ENCODE data around the gene DNAH3. TPM values are rescaled to one million over a fixed set of nuclear protein-coding genes. Genes with fewer than 3 reads are reported as not detected.

The DNAH3 gene
- total RNA-seq, 5 donors from 2014 or later (not counting 1 experiment from before 2014, with no cell fraction given) = not detected

DNA sequence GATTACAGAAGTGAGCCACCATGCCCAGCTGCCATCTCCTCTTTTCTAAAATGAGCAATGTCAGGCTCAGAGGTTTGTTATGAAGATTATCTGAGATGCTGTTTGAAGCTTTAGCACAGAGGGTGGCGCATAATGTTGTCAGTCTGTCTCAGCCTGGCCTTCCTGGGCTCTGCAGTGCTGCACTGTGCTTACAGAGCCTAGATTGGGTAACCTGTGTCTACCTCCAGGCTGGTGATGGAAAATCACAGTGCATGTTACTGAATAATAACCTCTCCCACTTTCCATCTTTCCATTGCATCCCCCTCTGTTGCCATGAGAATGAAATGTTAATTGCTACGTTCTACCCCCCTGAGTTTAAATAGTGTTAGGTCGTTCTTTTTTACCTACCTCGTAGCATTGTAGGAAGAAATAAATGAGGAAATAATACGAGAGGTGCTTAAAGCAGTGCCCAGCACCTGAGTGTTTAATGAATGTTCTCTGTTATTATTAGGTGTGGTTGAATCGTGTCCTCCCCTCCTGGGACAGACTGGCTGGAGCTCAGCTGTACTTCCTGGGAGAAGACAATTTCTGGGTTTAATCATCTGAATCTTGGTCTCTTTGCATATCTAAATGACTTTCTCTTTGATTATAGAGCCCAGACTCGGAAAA, 14.0 kb upstream of the DNAH3 start:
- H3K9me3 Mint-ChIP-seq = no peaks in the 10 kb centered on the region
- peaks cover 0 to 2% of the 10 kb centered on the region in 2 experiments for H3K4me1 ChIP-seq (ENCODE audit: control insufficient read depth in 1 of 2, extremely low read depth in 1 of 2, insufficient read depth in 2 of 2, low read length in 2 of 2)
- no peak overlapping the region for H3K27ac Mint-ChIP-seq
- no peaks in the 10 kb centered on the region for H3K27me3 Mint-ChIP-seq
- H3K27me3 ChIP-seq (replicated peaks in 1 of 2; ENCODE audit: control insufficient read depth in 2 of 2, extremely low read depth in 1 of 2, insufficient read depth in 2 of 2, low read length in 1 of 2) = no peaks in the 10 kb centered on the region
- no peak overlapping the region for H3K27ac ChIP-seq (ENCODE audit: low read length)
- WGBS (ENCODE audit: insufficient coverage) = 98% methylated on average over 6 of the region's 7 CpGs
- no peak for DNase-seq
- H3K4me3 Mint-ChIP-seq = no peak overlapping the region
- POLR2A ChIA-PET = no interaction called here
- peaks cover 9 to 17% (median 9%) of the 10 kb centered on the region in 3 donors for H3K4me1 Mint-ChIP-seq
- no peak for ATAC-seq (replicated peaks in 1 of 4)
- peaks cover 38% of the 10 kb centered on the region for H3K36me3 Mint-ChIP-seq
- CTCF ChIA-PET = no interaction called here
- H3K4me3 ChIP-seq (ENCODE audit: control insufficient read depth in 1 of 2, extremely low read depth in 1 of 2, low read length in 1 of 2) = no peak overlapping the region
- H3K9me3 ChIP-seq = no peaks in the 10 kb centered on the region
- H3K36me3 ChIP-seq (ENCODE audit: control insufficient read depth in 2 of 2, extremely low read depth in 1 of 2, insufficient read depth in 1 of 2, low read length in 1 of 2) = peaks cover 11 to 15% of the 10 kb centered on the region in 2 donors

DNA sequence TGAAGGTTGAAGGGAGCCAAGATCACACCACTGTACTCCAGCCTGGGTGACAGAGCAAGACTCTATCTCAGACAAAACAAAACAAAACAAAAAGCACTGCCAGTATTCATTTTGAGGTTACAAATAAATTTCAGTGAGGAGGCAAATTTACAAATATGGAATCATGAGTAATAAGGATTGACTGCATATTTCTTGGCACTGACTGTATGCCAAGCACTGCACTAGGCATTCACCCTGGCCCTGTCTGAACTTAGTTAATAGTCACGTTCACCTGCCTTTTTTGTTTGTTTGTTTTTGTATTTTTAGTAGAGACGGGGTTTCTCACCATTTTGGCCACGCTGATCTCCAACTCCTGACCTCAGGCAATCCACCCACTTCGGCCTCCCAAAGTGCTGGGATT, 12.9 kb upstream of the DNAH3 start:
- ATAC-seq (replicated peaks in 1 of 4) (no peak), DNase-seq (no peak)
- Mint-ChIP-seq H3K36me3 (peaks cover 35% of the 10 kb centered on the region), H3K4me3 (no peak overlapping the region), H3K4me1 (peaks cover 18 to 27% (median 18%) of the 10 kb centered on the region in 3 donors), H3K9me3 (no peaks in the 10 kb centered on the region), H3K27ac (no peak overlapping the region), H3K27me3 (no peaks in the 10 kb centered on the region)
- H3K36me3 ChIP-seq (ENCODE audit: control insufficient read depth in 2 of 2, extremely low read depth in 1 of 2, insufficient read depth in 1 of 2, low read length in 1 of 2) = peaks cover 11 to 15% of the 10 kb centered on the region in 2 donors
- ChIA-PET POLR2A (no interaction called here), CTCF (no interaction called here)
- no peak overlapping the region for H3K27ac ChIP-seq (ENCODE audit: low read length)
- no CpG with 5 or more reads among the region's 4 CpGs for WGBS (ENCODE audit: insufficient coverage)
- H3K27me3 ChIP-seq (replicated peaks in 1 of 2; ENCODE audit: control insufficient read depth in 2 of 2, extremely low read depth in 1 of 2, insufficient read depth in 2 of 2, low read length in 1 of 2) = no peaks in the 10 kb centered on the region
- H3K4me1 ChIP-seq (ENCODE audit: control insufficient read depth in 1 of 2, extremely low read depth in 1 of 2, insufficient read depth in 2 of 2, low read length in 2 of 2) = peaks cover 0 to 10% of the 10 kb centered on the region in 2 experiments
- no peak overlapping the region for H3K4me3 ChIP-seq (ENCODE audit: control insufficient read depth in 1 of 2, extremely low read depth in 1 of 2, low read length in 1 of 2)
- no peaks in the 10 kb centered on the region for H3K9me3 ChIP-seq

DNA sequence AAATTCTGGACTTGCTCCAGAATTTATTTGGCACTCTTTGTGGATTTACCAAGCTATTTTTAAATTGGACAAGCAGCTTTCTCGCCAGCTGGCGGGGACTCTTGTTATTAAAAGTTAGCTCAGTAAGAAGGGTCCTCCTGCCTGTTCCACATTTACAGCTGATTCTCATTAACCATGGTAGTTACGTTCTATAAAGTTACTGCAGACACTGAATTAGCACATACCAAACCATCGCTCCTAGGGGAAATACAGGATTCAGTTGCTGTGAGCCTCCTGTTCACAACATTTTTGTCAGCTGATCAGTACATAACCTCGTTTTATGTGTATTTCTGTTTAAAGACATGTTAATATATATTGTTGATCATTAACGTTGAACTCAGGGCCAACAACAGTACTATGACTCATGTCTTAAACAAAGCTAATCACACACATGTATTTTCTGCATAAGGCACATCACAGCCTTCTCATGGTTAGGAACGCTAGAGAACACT, 12.1 kb upstream of the DNAH3 start:
- POLR2A ChIA-PET = interaction anchor here in 1 of 2 donors (0.6 kb wide), 1 partner anchor 11 kb away, joined by 7 read pairs; no protein-coding TSS in a partner anchor
- 71% methylated on average over 1 of the region's 7 CpGs for WGBS (ENCODE audit: insufficient coverage)
- ATAC-seq (replicated peaks in 1 of 4) (no peak), DNase-seq (no peak)
- no peaks in the 10 kb centered on the region for H3K9me3 ChIP-seq
- H3K4me1 ChIP-seq (ENCODE audit: control insufficient read depth in 1 of 2, extremely low read depth in 1 of 2, insufficient read depth in 2 of 2, low read length in 2 of 2) = peaks cover 5 to 16% of the 10 kb centered on the region in 2 experiments
- no peaks in the 10 kb centered on the region for H3K27me3 ChIP-seq (replicated peaks in 1 of 2; ENCODE audit: control insufficient read depth in 2 of 2, extremely low read depth in 1 of 2, insufficient read depth in 2 of 2, low read length in 1 of 2)
- no peak overlapping the region for H3K4me3 ChIP-seq (ENCODE audit: control insufficient read depth in 1 of 2, extremely low read depth in 1 of 2, low read length in 1 of 2)
- H3K27ac Mint-ChIP-seq = no peak overlapping the region
- peaks cover 11 to 15% of the 10 kb centered on the region in 2 donors for H3K36me3 ChIP-seq (ENCODE audit: control insufficient read depth in 2 of 2, extremely low read depth in 1 of 2, insufficient read depth in 1 of 2, low read length in 1 of 2)
- H3K27ac ChIP-seq (ENCODE audit: low read length) = no peak overlapping the region
- peaks cover 24 to 34% (median 25%) of the 10 kb centered on the region in 3 donors for H3K4me1 Mint-ChIP-seq
- H3K27me3 Mint-ChIP-seq = no peaks in the 10 kb centered on the region
- CTCF ChIA-PET = interaction anchor here in 1 of 2 donors (0.6 kb wide), 1 partner anchor 1182 kb away, joined by 4 read pairs; no protein-coding TSS in a partner anchor
- no peaks in the 10 kb centered on the region for H3K9me3 Mint-ChIP-seq
- peaks cover 35% of the 10 kb centered on the region for H3K36me3 Mint-ChIP-seq
- H3K4me3 Mint-ChIP-seq = no peak overlapping the region

DNA sequence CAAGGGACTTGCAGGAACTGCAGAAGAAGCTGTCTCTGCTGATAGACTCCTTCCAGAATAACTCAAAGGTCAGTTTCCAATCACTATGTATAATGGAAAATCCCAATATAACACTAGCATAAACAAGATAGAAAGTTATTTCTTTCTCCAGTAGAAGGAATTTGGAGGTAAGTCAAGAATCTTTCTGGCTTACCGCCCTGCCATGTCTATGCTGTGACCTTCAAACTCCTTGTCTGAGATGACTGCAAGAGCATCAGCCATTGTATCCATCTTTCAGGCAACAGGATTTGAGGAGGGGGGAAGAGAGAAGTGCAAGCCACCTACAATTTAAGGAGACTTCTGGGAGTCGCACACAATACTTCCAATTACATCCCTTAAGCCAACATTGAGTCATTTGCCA, 10.6 kb upstream of the DNAH3 start:
- H3K9me3 Mint-ChIP-seq = no peaks in the 10 kb centered on the region
- H3K27ac Mint-ChIP-seq = no peak overlapping the region
- ATAC-seq (replicated peaks in 1 of 4) (no peak), DNase-seq (no peak)
- H3K36me3 ChIP-seq (ENCODE audit: control insufficient read depth in 2 of 2, extremely low read depth in 1 of 2, insufficient read depth in 1 of 2, low read length in 1 of 2) = peaks cover 5 to 10% of the 10 kb centered on the region in 2 donors
- H3K27ac ChIP-seq (ENCODE audit: low read length) = no peak overlapping the region
- no peak overlapping the region for H3K4me3 Mint-ChIP-seq
- CTCF ChIA-PET = no interaction called here
- H3K36me3 Mint-ChIP-seq = peaks cover 31% of the 10 kb centered on the region
- WGBS (ENCODE audit: insufficient coverage) = no CpG with 5 or more reads among the region's 2 CpGs
- H3K4me3 ChIP-seq (ENCODE audit: control insufficient read depth in 1 of 2, extremely low read depth in 1 of 2, low read length in 1 of 2) = no peak overlapping the region
- peaks cover 29 to 41% (median 29%) of the 10 kb centered on the region in 3 donors for H3K4me1 Mint-ChIP-seq
- H3K27me3 ChIP-seq (replicated peaks in 1 of 2; ENCODE audit: control insufficient read depth in 2 of 2, extremely low read depth in 1 of 2, insufficient read depth in 2 of 2, low read length in 1 of 2) = no peaks in the 10 kb centered on the region
- peaks cover 5 to 20% of the 10 kb centered on the region in 2 experiments for H3K4me1 ChIP-seq (ENCODE audit: control insufficient read depth in 1 of 2, extremely low read depth in 1 of 2, insufficient read depth in 2 of 2, low read length in 2 of 2)
- no peaks in the 10 kb centered on the region for H3K9me3 ChIP-seq
- POLR2A ChIA-PET = interaction anchor here in 1 of 2 donors (0.5 kb wide), 1 partner anchor 40 kb away, joined by 6 read pairs; no protein-coding TSS in a partner anchor
- H3K27me3 Mint-ChIP-seq = no peaks in the 10 kb centered on the region

DNA sequence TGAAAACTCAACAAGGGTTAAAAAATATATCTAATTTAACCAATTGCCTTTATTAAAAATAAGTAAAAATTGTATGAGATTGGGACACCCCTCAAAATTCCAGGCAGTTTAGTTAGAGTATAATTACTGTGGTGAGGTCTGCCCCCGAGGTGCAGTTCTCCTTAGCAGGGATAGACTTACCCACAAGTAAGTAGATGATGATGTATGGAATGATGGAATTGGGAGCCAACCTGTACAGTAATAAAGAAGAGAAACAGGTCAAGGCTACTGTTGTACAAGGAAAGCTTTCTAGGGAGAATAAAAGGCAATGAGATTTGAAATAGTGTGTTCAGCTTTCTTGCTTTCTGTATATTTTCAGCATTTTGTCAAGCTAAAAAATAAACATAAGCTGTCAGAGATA, 9.6 kb upstream of the DNAH3 start:
- no CpG with 5 or more reads among the region's 1 CpG for WGBS (ENCODE audit: insufficient coverage)
- H3K27ac Mint-ChIP-seq = no peak overlapping the region
- peaks cover 29 to 41% (median 29%) of the 10 kb centered on the region in 3 donors for H3K4me1 Mint-ChIP-seq
- Histone ChIP-seq H3K27ac (ENCODE audit: low read length) (no peak overlapping the region), H3K9me3 (no peaks in the 10 kb centered on the region), H3K4me1 (ENCODE audit: control insufficient read depth in 1 of 2, extremely low read depth in 1 of 2, insufficient read depth in 2 of 2, low read length in 2 of 2) (peaks cover 5 to 20% of the 10 kb centered on the region in 2 experiments), H3K4me3 (ENCODE audit: control insufficient read depth in 1 of 2, extremely low read depth in 1 of 2, low read length in 1 of 2) (no peak overlapping the region), H3K27me3 (replicated peaks in 1 of 2; ENCODE audit: control insufficient read depth in 2 of 2, extremely low read depth in 1 of 2, insufficient read depth in 2 of 2, low read length in 1 of 2) (no peaks in the 10 kb centered on the region), H3K36me3 (ENCODE audit: control insufficient read depth in 2 of 2, extremely low read depth in 1 of 2, insufficient read depth in 1 of 2, low read length in 1 of 2) (peaks cover 5 to 10% of the 10 kb centered on the region in 2 donors)
- CTCF ChIA-PET = no interaction called here
- H3K27me3 Mint-ChIP-seq = no peaks in the 10 kb centered on the region
- H3K4me3 Mint-ChIP-seq = no peak overlapping the region
- H3K36me3 Mint-ChIP-seq = peaks cover 27% of the 10 kb centered on the region
- H3K9me3 Mint-ChIP-seq = no peaks in the 10 kb centered on the region
- POLR2A ChIA-PET = no interaction called here
- no peak for ATAC-seq (replicated peaks in 1 of 4)
- no peak for DNase-seq

DNA sequence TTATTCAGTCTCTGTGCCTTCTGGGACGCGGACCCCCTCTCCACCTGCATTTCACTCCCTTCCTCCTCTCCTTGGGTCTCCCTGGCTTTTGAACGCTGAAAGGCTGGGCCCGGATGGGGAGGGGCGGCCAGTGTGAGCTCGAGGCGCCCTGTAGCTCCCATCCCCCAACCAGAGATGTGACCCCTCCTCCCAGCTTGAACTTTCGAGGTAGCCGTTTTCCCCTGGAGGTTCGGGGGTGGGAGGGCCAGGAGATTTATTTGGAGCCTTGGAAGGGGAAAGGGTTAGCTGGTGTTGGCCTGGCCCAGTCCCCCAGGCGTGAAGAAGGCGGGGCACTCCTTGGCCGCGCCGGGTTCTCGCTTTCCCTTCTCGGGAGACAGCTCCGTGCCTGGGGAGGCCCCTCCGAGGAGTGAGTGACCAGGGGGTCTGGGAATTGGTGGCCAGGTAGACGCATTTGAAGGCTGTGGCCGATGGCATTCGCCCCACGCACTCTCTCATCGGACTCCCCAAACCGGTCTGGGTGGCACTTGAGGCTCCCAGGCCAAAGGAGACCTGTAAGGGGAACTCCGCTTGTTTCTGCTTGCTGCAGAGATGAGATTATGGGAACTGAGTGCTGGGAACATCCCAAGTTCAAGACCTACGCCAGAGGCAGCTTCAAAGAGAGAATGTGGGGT, 8.8 kb upstream of the DNAH3 start:
- DNase-seq = peak in 10 of 35 experiments; percentile 2 to 28 (median 8)
- Histone ChIP-seq H3K4me1 (ENCODE audit: control insufficient read depth in 1 of 2, extremely low read depth in 1 of 2, insufficient read depth in 2 of 2, low read length in 2 of 2) (peaks cover 5 to 20% of the 10 kb centered on the region in 2 experiments), H3K4me3 (ENCODE audit: control insufficient read depth in 1 of 2, extremely low read depth in 1 of 2, low read length in 1 of 2) (peak overlapping the region; percentile 65 to 84), H3K27me3 (replicated peaks in 1 of 2; ENCODE audit: control insufficient read depth in 2 of 2, extremely low read depth in 1 of 2, insufficient read depth in 2 of 2, low read length in 1 of 2) (no peaks in the 10 kb centered on the region), H3K27ac (ENCODE audit: low read length) (no peak overlapping the region), H3K9me3 (no peaks in the 10 kb centered on the region), H3K36me3 (ENCODE audit: control insufficient read depth in 2 of 2, extremely low read depth in 1 of 2, insufficient read depth in 1 of 2, low read length in 1 of 2) (peaks cover 5 to 8% of the 10 kb centered on the region in 2 donors)
- Mint-ChIP-seq H3K4me1 (peaks cover 29 to 41% (median 29%) of the 10 kb centered on the region in 3 donors), H3K27me3 (no peaks in the 10 kb centered on the region), H3K27ac (peak overlapping the region; percentile 63 to 73), H3K4me3 (peak overlapping the region; percentile 88 to 93 (median 92)), H3K36me3 (peaks cover 21% of the 10 kb centered on the region), H3K9me3 (no peaks in the 10 kb centered on the region)
- CTCF ChIA-PET = interaction anchor here (0.6 to 0.7 kb wide), 2 partner anchors 28 to 131 kb away, joined by 5 read pairs; no protein-coding TSS in a partner anchor
- WGBS (ENCODE audit: insufficient coverage) = 42% methylated on average over 14 of the region's 27 CpGs
- peak in 1 of 4 experiments; percentile 11 for ATAC-seq (replicated peaks in 1 of 4)
- POLR2A ChIA-PET = no interaction called here
